ENCODE measurements around the gene PSMB3.
"Not testable (repeated sequence)": the region's sequence is repeated elsewhere in the genome, so short reads cannot be mapped to it uniquely, and the experiment has no call there.

PSMB3 gene

GRCh38 chr17:38750044-38750311 lies 2.6 kb upstream of the PSMB3 start:
- DNase-seq: no peak

- DNase-seq: no peak
These were observed 2.0 kb upstream of the PSMB3 start for GRCh38 chr17:38750312-38751121.

- DNase-seq: no peak
These were observed 1.3 kb upstream of the PSMB3 start for GRCh38 chr17:38751144-38751807.

- DNase-seq: peak; percentile 66
These were observed 683 bp upstream of the PSMB3 start for GRCh38 chr17:38751808-38752307.

GRCh38 chr17:38753071-38753506 lies 548 bp downstream of the PSMB3 start:
- DNase-seq: no peak

- no peak for DNase-seq
These were observed 9.1 kb downstream of the PSMB3 start for GRCh38 chr17:38761612-38762011.

- DNase-seq: no peak
These were observed 9.7 kb downstream of the PSMB3 start for GRCh38 chr17:38762231-38762630.

- DNase-seq: no peak
These were observed 13.8 kb downstream of the PSMB3 start for GRCh38 chr17:38766341-38766740.

- DNase-seq: no peak
These were observed 15.9 kb downstream of the PSMB3 start for GRCh38 chr17:38768417-38768816.

- DNase-seq: no peak
These were observed 20.7 kb downstream of the PSMB3 start for GRCh38 chr17:38773258-38773657.

- DNase-seq: no peak
These were observed 25.2 kb downstream of the PSMB3 start for GRCh38 chr17:38777641-38778250.

- no peak for DNase-seq
These were observed 27.6 kb downstream of the PSMB3 start for GRCh38 chr17:38779965-38780752.

GRCh38 chr17:38783227-38783626 lies 30.7 kb downstream of the PSMB3 start:
- DNase-seq: no peak

- no peak for DNase-seq
These were observed 33.8 kb downstream of the PSMB3 start for GRCh38 chr17:38786372-38786771.

- DNase-seq: not testable (repeated sequence)
These were observed 35.5 kb downstream of the PSMB3 start for GRCh38 chr17:38787999-38788398.

- no peak for DNase-seq
These were observed 36.6 kb downstream of the PSMB3 start for GRCh38 chr17:38789185-38789584.

- DNase-seq: not testable (repeated sequence)
These were observed 37.7 kb downstream of the PSMB3 start for GRCh38 chr17:38790148-38790707.

GRCh38 chr17:38791162-38791561 lies 38.6 kb downstream of the PSMB3 start:
- no peak for DNase-seq

- DNase-seq: no peak
These were observed 41.7 kb downstream of the PSMB3 start for GRCh38 chr17:38794221-38794620.

GRCh38 chr17:38796451-38797157 lies 44.1 kb downstream of the PSMB3 start:
- no peak for DNase-seq

GRCh38 chr17:38797158-38797490 lies 44.6 kb downstream of the PSMB3 start:
- no peak for DNase-seq

- no peak for DNase-seq
These were observed 45.3 kb downstream of the PSMB3 start for GRCh38 chr17:38797828-38798227.
